ENCODE measurements around the gene INTS15. TPM values are rescaled to one million over a fixed set of nuclear protein-coding genes. Genes with fewer than 3 reads are reported as not detected.
"Not testable (repeated sequence)": the region's sequence is repeated elsewhere in the genome, so short reads cannot be mapped to it uniquely, and the experiment has no call there.

The INTS15 gene
- total RNA-seq, 4 donors from 2014 or later, result 34.0 to 95.7 (median 53.0) TPM

DNA sequence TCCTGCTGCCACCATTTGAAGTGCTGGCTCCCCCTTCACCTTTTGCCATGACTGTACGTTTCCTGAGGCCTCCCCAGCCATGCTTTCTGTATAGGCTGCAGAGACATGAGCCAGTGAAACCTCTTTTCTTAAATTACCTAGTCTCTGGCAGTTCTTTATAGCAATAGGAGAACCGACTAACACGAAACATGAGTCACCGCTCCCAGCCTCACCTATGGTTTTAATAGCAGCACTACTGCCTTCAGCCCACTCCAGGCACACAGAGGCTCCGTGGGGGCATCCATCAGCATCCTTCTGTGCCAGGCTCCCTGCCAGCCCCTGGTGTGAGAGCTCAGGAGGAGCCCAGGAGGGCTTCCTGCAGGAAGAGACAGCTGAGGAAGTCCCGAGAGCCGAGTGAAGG lies 41.8 kb downstream of the INTS15 start:
- Histone ChIP-seq H3K27me3 (no peaks in the 10 kb centered on the region), H3K9me3 (no peaks in the 10 kb centered on the region), H3K4me3 (no peak overlapping the region), H3K4me1 (peaks cover 0 to 8% (median 2%) of the 10 kb centered on the region in 4 donors), H3K27ac (no peak overlapping the region), H3K36me3 (no peaks in the 10 kb centered on the region)
- TF ChIP-seq POLR2A (IDR thresholded peaks at IDR 0.05), result no peak
- TF ChIP-seq, protein P1, sequence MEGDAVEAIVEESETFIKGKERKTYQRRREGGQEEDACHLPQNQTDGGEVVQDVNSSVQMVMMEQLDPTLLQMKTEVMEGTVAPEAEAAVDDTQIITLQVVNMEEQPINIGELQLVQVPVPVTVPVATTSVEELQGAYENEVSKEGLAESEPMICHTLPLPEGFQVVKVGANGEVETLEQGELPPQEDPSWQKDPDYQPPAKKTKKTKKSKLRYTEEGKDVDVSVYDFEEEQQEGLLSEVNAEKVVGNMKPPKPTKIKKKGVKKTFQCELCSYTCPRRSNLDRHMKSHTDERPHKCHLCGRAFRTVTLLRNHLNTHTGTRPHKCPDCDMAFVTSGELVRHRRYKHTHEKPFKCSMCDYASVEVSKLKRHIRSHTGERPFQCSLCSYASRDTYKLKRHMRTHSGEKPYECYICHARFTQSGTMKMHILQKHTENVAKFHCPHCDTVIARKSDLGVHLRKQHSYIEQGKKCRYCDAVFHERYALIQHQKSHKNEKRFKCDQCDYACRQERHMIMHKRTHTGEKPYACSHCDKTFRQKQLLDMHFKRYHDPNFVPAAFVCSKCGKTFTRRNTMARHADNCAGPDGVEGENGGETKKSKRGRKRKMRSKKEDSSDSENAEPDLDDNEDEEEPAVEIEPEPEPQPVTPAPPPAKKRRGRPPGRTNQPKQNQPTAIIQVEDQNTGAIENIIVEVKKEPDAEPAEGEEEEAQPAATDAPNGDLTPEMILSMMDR (IDR thresholded peaks at IDR 0.05), result no peak
- no peak for DNase-seq

- DNase-seq, result no peak
- no peaks in the 10 kb centered on the region for H3K36me3 ChIP-seq
- no peak for TF ChIP-seq POLR2A (IDR thresholded peaks at IDR 0.05)
- TF ChIP-seq, protein P1 (IDR thresholded peaks at IDR 0.05), result no peak
These were observed 44.2 kb downstream of the INTS15 start for GRCh38 chr7:6634021-6634420.

GRCh38 chr7:6634971-6635370 lies 45.1 kb downstream of the INTS15 start:
- H3K27ac ChIP-seq, H3K4me3 ChIP-seq, DNase-seq, H3K9me3 ChIP-seq, H3K27me3 ChIP-seq, H3K36me3 ChIP-seq: not testable (repeated sequence)
- peaks cover 0 to 22% (median 11%) of the 10 kb centered on the region in 4 donors for H3K4me1 ChIP-seq

More at GRCh38 chr7:6634021-6634420, 44.2 kb downstream of the INTS15 start:
- no peak overlapping the region for H3K27ac ChIP-seq
- H3K4me3 ChIP-seq, result no peak overlapping the region
- H3K9me3 ChIP-seq, result no peaks in the 10 kb centered on the region
- peaks cover 0 to 22% (median 11%) of the 10 kb centered on the region in 4 donors for H3K4me1 ChIP-seq
- no peaks in the 10 kb centered on the region for H3K27me3 ChIP-seq

GRCh38 chr7:6636741-6637543 lies 47.1 kb downstream of the INTS15 start, which contains the start of gene ZNF316:
Gene ZNF316 (plus strand): TSS chr7:6637318. CDS start chr7:6642410, 5,092 bp downstream.
- H3K27me3 ChIP-seq, result no peaks in the 10 kb centered on the region
- H3K36me3 ChIP-seq, result peaks cover 0 to 17% (median 0%) of the 10 kb centered on the region in 3 donors
- DNase-seq, result peak; percentile 31 to 79 (median 72)
- H3K4me1 ChIP-seq, result peaks cover 0 to 22% (median 11%) of the 10 kb centered on the region in 4 donors
- H3K9me3 ChIP-seq, result no peaks in the 10 kb centered on the region
- peak within 1 kb of the TSS; percentile 67 to 99 (median 94) for H3K4me3 ChIP-seq
- peak within 1 kb of the TSS; percentile 54 to 86 (median 86) for H3K27ac ChIP-seq
- TF ChIP-seq, protein P1 (IDR thresholded peaks at IDR 0.05), result no peak
- peak; percentile 38 to 63 for TF ChIP-seq POLR2A (IDR thresholded peaks at IDR 0.05)

GRCh38 chr7:6637544-6638229 lies 47.9 kb downstream of the INTS15 start:
- no peak for TF ChIP-seq POLR2A (IDR thresholded peaks at IDR 0.05)
- TF ChIP-seq, protein P1 (IDR thresholded peaks at IDR 0.05), result peak; percentile 17 to 57 (median 27)
- Histone ChIP-seq H3K4me3 (peak overlapping the region; percentile 67 to 99 (median 82)), H3K27ac (peak overlapping the region; percentile 43 to 86 (median 68)), H3K4me1 (peaks cover 0 to 22% (median 11%) of the 10 kb centered on the region in 4 donors), H3K9me3 (no peaks in the 10 kb centered on the region), H3K27me3 (no peaks in the 10 kb centered on the region), H3K36me3 (peaks cover 0 to 24% (median 0%) of the 10 kb centered on the region in 3 donors)
- peak in 2 of 3 donors; percentile 57 to 77 for DNase-seq
